ENCODE data around the gene ABTB2.
"Not testable (repeated sequence)": the region's sequence is repeated elsewhere in the genome, so short reads cannot be mapped to it uniquely, and the experiment has no call there.

Gene ABTB2

GRCh38 chr11:34357701-34358257, at the start of gene ABTB2:
ABTB2 (minus strand) TSS chr11:34358010.
- no peaks in the 10 kb centered on the region for H3K36me3 Mint-ChIP-seq (ENCODE audit: low read depth)
- H3K27me3 Mint-ChIP-seq = peaks cover 49% of the 10 kb centered on the region
- peak within 1 kb of the TSS; percentile 39 for H3K27ac Mint-ChIP-seq
- peak within 1 kb of the TSS; percentile 75 for H3K4me3 Mint-ChIP-seq
- H3K9me3 Mint-ChIP-seq = no peaks in the 10 kb centered on the region
- peak; percentile 97 for DNase-seq
- peaks cover 31% of the 10 kb centered on the region for H3K4me1 Mint-ChIP-seq (ENCODE audit: low read depth)

- H3K9me3 Mint-ChIP-seq = peaks cover 3% of the 10 kb centered on the region
- DNase-seq = no peak
- H3K4me3 Mint-ChIP-seq = no peak overlapping the region
- no peaks in the 10 kb centered on the region for H3K36me3 Mint-ChIP-seq (ENCODE audit: low read depth)
- H3K27me3 Mint-ChIP-seq = peaks cover 28% of the 10 kb centered on the region
- H3K4me1 Mint-ChIP-seq (ENCODE audit: low read depth) = peaks cover 15% of the 10 kb centered on the region
- no peak overlapping the region for H3K27ac Mint-ChIP-seq
These were observed 49.5 kb upstream of the ABTB2 start for GRCh38 chr11:34407121-34407813.

- H3K27ac Mint-ChIP-seq = no peak overlapping the region
- H3K27me3 Mint-ChIP-seq = peaks cover 28% of the 10 kb centered on the region
- no peaks in the 10 kb centered on the region for H3K36me3 Mint-ChIP-seq (ENCODE audit: low read depth)
- H3K4me1 Mint-ChIP-seq (ENCODE audit: low read depth) = peaks cover 15% of the 10 kb centered on the region
- DNase-seq = no peak
- no peaks in the 10 kb centered on the region for H3K9me3 Mint-ChIP-seq
- H3K4me3 Mint-ChIP-seq = no peak overlapping the region
These were observed 48.6 kb upstream of the ABTB2 start for GRCh38 chr11:34406413-34406812.

GRCh38 chr11:34405079-34405858, 47.5 kb upstream of the ABTB2 start:
- no peaks in the 10 kb centered on the region for H3K9me3 Mint-ChIP-seq
- H3K27me3 Mint-ChIP-seq = peaks cover 26% of the 10 kb centered on the region
- H3K4me1 Mint-ChIP-seq (ENCODE audit: low read depth) = peaks cover 15% of the 10 kb centered on the region
- peak overlapping the region; percentile 3 for H3K4me3 Mint-ChIP-seq
- H3K36me3 Mint-ChIP-seq (ENCODE audit: low read depth) = no peaks in the 10 kb centered on the region
- no peak for DNase-seq
- no peak overlapping the region for H3K27ac Mint-ChIP-seq

- Mint-ChIP-seq H3K27ac (no peak overlapping the region), H3K27me3 (peaks cover 26% of the 10 kb centered on the region), H3K4me3 (peak overlapping the region; percentile 3)
These were observed 46.5 kb upstream of the ABTB2 start for GRCh38 chr11:34404280-34404679.

GRCh38 chr11:34403431-34403830, 45.6 kb upstream of the ABTB2 start:
- Mint-ChIP-seq H3K9me3 (no peaks in the 10 kb centered on the region), H3K36me3 (ENCODE audit: low read depth) (no peaks in the 10 kb centered on the region), H3K27me3 (peaks cover 26% of the 10 kb centered on the region), H3K4me3 (no peak overlapping the region), H3K4me1 (ENCODE audit: low read depth) (peaks cover 15% of the 10 kb centered on the region), H3K27ac (no peak overlapping the region)
- DNase-seq = no peak

More at GRCh38 chr11:34404280-34404679, 46.5 kb upstream of the ABTB2 start:
- no peaks in the 10 kb centered on the region for H3K36me3 Mint-ChIP-seq (ENCODE audit: low read depth)
- H3K9me3 Mint-ChIP-seq = no peaks in the 10 kb centered on the region
- peaks cover 15% of the 10 kb centered on the region for H3K4me1 Mint-ChIP-seq (ENCODE audit: low read depth)
- DNase-seq = no peak

- Mint-ChIP-seq H3K9me3 (peaks cover 16% of the 10 kb centered on the region), H3K27me3 (peaks cover 44% of the 10 kb centered on the region), H3K4me1 (ENCODE audit: low read depth) (no peaks in the 10 kb centered on the region), H3K27ac (no peak overlapping the region), H3K4me3 (no peak overlapping the region), H3K36me3 (ENCODE audit: low read depth) (no peaks in the 10 kb centered on the region)
- DNase-seq = no peak
These were observed 40.0 kb upstream of the ABTB2 start for GRCh38 chr11:34397811-34398210.

GRCh38 chr11:34397120-34397519, 39.3 kb upstream of the ABTB2 start:
- Mint-ChIP-seq H3K4me1 (ENCODE audit: low read depth) (no peaks in the 10 kb centered on the region), H3K27me3 (peaks cover 50% of the 10 kb centered on the region), H3K27ac (no peak overlapping the region), H3K9me3 (peaks cover 20% of the 10 kb centered on the region), H3K4me3 (no peak overlapping the region), H3K36me3 (ENCODE audit: low read depth) (no peaks in the 10 kb centered on the region)
- no peak for DNase-seq

- Mint-ChIP-seq H3K27ac (no peak overlapping the region), H3K36me3 (ENCODE audit: low read depth) (no peaks in the 10 kb centered on the region), H3K4me3 (no peak overlapping the region), H3K9me3 (peaks cover 20% of the 10 kb centered on the region), H3K27me3 (peaks cover 56% of the 10 kb centered on the region), H3K4me1 (ENCODE audit: low read depth) (no peaks in the 10 kb centered on the region)
- DNase-seq = no peak
These were observed 38.2 kb upstream of the ABTB2 start for GRCh38 chr11:34395916-34396550.

- peaks cover 54% of the 10 kb centered on the region for H3K27me3 Mint-ChIP-seq
These were observed 37.0 kb upstream of the ABTB2 start for GRCh38 chr11:34394771-34395300.

GRCh38 chr11:34387653-34388052, 29.8 kb upstream of the ABTB2 start:
- Mint-ChIP-seq H3K27me3 (peaks cover 28% of the 10 kb centered on the region), H3K9me3 (peaks cover 2% of the 10 kb centered on the region), H3K4me1 (ENCODE audit: low read depth) (peaks cover 1% of the 10 kb centered on the region), H3K36me3 (ENCODE audit: low read depth) (no peaks in the 10 kb centered on the region), H3K27ac (no peak overlapping the region), H3K4me3 (no peak overlapping the region)
- no peak for DNase-seq

More at GRCh38 chr11:34394771-34395300, 37.0 kb upstream of the ABTB2 start:
- Mint-ChIP-seq H3K9me3 (peaks cover 20% of the 10 kb centered on the region), H3K4me1 (ENCODE audit: low read depth) (no peaks in the 10 kb centered on the region), H3K36me3 (ENCODE audit: low read depth) (no peaks in the 10 kb centered on the region), H3K4me3 (no peak overlapping the region), H3K27ac (no peak overlapping the region)
- DNase-seq = no peak

GRCh38 chr11:34386356-34386755, 28.5 kb upstream of the ABTB2 start:
- DNase-seq; H3K4me1 Mint-ChIP-seq (ENCODE audit: low read depth); H3K9me3 Mint-ChIP-seq; H3K36me3 Mint-ChIP-seq (ENCODE audit: low read depth); H3K4me3 Mint-ChIP-seq; H3K27ac Mint-ChIP-seq: not testable (repeated sequence)
- H3K27me3 Mint-ChIP-seq = peaks cover 18% of the 10 kb centered on the region

- Mint-ChIP-seq H3K36me3 (ENCODE audit: low read depth) (peaks cover 2% of the 10 kb centered on the region), H3K4me1 (ENCODE audit: low read depth) (peaks cover 5% of the 10 kb centered on the region), H3K4me3 (no peak overlapping the region), H3K27me3 (peaks cover 4% of the 10 kb centered on the region), H3K27ac (no peak overlapping the region), H3K9me3 (peaks cover 7% of the 10 kb centered on the region)
- DNase-seq = no peak
These were observed 24.9 kb upstream of the ABTB2 start for GRCh38 chr11:34382532-34383276.

GRCh38 chr11:34381775-34382174, 24.0 kb upstream of the ABTB2 start:
- H3K4me3 Mint-ChIP-seq = no peak overlapping the region
- no peak for DNase-seq
- H3K4me1 Mint-ChIP-seq (ENCODE audit: low read depth) = peaks cover 5% of the 10 kb centered on the region
- peaks cover 6% of the 10 kb centered on the region for H3K27me3 Mint-ChIP-seq
- H3K36me3 Mint-ChIP-seq (ENCODE audit: low read depth) = peaks cover 3% of the 10 kb centered on the region
- H3K9me3 Mint-ChIP-seq = peaks cover 14% of the 10 kb centered on the region
- H3K27ac Mint-ChIP-seq = no peak overlapping the region
